ENCODE measurements around the gene FECH.

Gene FECH

GRCh38 chr18:57630002-57630753 lies 43.7 kb upstream of the FECH start (continued):
- TF ChIP-seq ZNF362 (tag by site-specific recombination; IDR thresholded peaks at IDR 0.05): no peak
- TF ChIP-seq, protein P1, sequence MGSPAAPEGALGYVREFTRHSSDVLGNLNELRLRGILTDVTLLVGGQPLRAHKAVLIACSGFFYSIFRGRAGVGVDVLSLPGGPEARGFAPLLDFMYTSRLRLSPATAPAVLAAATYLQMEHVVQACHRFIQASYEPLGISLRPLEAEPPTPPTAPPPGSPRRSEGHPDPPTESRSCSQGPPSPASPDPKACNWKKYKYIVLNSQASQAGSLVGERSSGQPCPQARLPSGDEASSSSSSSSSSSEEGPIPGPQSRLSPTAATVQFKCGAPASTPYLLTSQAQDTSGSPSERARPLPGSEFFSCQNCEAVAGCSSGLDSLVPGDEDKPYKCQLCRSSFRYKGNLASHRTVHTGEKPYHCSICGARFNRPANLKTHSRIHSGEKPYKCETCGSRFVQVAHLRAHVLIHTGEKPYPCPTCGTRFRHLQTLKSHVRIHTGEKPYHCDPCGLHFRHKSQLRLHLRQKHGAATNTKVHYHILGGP (tag by site-specific recombination; IDR thresholded peaks at IDR 0.05): no peak
- peak; percentile 45; the same call in 1 of the 2 replicates for TF ChIP-seq ZNF324 (tag by site-specific recombination; IDR thresholded peaks at IDR 0.05)
- 0 out of 2 replicates have a peak, but pooled peaks have one; percentile 36 for TF ChIP-seq ZNF121 (tag by site-specific recombination; IDR thresholded peaks at IDR 0.05)
- peak; percentile 73 for TF ChIP-seq ZBTB11 (tag by site-specific recombination; conservative IDR thresholded peaks at IDR 0.05; ENCODE audit: low read depth)
- TF ChIP-seq KLF7 (tag by site-specific recombination; IDR thresholded peaks at IDR 0.05; ENCODE audit: borderline replicate concordance): no peak
- no peak for TF ChIP-seq ZNF10 (tag by site-specific recombination; IDR thresholded peaks at IDR 0.05)
- 0 out of 2 replicates have a peak, but pooled peaks have one; percentile 24 for TF ChIP-seq ZBTB7A (tag by site-specific recombination; IDR thresholded peaks at IDR 0.05; ENCODE audit: low read depth)
- TF ChIP-seq, protein P2, sequence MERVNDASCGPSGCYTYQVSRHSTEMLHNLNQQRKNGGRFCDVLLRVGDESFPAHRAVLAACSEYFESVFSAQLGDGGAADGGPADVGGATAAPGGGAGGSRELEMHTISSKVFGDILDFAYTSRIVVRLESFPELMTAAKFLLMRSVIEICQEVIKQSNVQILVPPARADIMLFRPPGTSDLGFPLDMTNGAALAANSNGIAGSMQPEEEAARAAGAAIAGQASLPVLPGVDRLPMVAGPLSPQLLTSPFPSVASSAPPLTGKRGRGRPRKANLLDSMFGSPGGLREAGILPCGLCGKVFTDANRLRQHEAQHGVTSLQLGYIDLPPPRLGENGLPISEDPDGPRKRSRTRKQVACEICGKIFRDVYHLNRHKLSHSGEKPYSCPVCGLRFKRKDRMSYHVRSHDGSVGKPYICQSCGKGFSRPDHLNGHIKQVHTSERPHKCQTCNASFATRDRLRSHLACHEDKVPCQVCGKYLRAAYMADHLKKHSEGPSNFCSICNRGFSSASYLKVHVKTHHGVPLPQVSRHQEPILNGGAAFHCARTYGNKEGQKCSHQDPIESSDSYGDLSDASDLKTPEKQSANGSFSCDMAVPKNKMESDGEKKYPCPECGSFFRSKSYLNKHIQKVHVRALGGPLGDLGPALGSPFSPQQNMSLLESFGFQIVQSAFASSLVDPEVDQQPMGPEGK (tag by site-specific recombination; IDR thresholded peaks at IDR 0.05): peak; percentile 63; the same call in 1 of the 2 replicates
- TF ChIP-seq WT1 (tag by site-specific recombination; IDR thresholded peaks at IDR 0.05): no peak
- TF ChIP-seq, protein P3, sequence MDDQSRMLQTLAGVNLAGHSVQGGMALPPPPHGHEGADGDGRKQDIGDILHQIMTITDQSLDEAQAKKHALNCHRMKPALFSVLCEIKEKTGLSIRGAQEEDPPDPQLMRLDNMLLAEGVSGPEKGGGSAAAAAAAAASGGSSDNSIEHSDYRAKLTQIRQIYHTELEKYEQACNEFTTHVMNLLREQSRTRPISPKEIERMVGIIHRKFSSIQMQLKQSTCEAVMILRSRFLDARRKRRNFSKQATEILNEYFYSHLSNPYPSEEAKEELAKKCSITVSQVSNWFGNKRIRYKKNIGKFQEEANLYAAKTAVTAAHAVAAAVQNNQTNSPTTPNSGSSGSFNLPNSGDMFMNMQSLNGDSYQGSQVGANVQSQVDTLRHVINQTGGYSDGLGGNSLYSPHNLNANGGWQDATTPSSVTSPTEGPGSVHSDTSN (CRISPR knock-in tag; IDR thresholded peaks at IDR 0.05): 0 out of 2 replicates have a peak, but pooled peaks have one; percentile 73
- no peak for TF ChIP-seq MYNN (tag by site-specific recombination; IDR thresholded peaks at IDR 0.05; ENCODE audit: borderline replicate concordance)
- TF ChIP-seq, protein P4, sequence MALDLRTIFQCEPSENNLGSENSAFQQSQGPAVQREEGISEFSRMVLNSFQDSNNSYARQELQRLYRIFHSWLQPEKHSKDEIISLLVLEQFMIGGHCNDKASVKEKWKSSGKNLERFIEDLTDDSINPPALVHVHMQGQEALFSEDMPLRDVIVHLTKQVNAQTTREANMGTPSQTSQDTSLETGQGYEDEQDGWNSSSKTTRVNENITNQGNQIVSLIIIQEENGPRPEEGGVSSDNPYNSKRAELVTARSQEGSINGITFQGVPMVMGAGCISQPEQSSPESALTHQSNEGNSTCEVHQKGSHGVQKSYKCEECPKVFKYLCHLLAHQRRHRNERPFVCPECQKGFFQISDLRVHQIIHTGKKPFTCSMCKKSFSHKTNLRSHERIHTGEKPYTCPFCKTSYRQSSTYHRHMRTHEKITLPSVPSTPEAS (tag by site-specific recombination; IDR thresholded peaks at IDR 0.05): no peak
- TF ChIP-seq TCF7L2 (IDR thresholded peaks at IDR 0.05; ENCODE audit: borderline replicate concordance, low read depth, low read length): no peak
- peak; percentile 82 for TF ChIP-seq ZBTB20 (tag by site-specific recombination; IDR thresholded peaks at IDR 0.05)
- TF ChIP-seq, protein P5, sequence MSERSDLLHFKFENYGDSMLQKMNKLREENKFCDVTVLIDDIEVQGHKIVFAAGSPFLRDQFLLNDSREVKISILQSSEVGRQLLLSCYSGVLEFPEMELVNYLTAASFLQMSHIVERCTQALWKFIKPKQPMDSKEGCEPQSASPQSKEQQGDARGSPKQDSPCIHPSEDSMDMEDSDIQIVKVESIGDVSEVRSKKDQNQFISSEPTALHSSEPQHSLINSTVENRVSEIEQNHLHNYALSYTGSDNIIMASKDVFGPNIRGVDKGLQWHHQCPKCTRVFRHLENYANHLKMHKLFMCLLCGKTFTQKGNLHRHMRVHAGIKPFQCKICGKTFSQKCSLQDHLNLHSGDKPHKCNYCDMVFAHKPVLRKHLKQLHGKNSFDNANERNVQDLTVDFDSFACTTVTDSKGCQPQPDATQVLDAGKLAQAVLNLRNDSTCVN (tag by site-specific recombination; optimal IDR thresholded peaks at IDR 0.05): peak; percentile 58
- peak; percentile 79 for TF ChIP-seq ZNF501 (tag by site-specific recombination; IDR thresholded peaks at IDR 0.05)
- TF ChIP-seq, protein P6, sequence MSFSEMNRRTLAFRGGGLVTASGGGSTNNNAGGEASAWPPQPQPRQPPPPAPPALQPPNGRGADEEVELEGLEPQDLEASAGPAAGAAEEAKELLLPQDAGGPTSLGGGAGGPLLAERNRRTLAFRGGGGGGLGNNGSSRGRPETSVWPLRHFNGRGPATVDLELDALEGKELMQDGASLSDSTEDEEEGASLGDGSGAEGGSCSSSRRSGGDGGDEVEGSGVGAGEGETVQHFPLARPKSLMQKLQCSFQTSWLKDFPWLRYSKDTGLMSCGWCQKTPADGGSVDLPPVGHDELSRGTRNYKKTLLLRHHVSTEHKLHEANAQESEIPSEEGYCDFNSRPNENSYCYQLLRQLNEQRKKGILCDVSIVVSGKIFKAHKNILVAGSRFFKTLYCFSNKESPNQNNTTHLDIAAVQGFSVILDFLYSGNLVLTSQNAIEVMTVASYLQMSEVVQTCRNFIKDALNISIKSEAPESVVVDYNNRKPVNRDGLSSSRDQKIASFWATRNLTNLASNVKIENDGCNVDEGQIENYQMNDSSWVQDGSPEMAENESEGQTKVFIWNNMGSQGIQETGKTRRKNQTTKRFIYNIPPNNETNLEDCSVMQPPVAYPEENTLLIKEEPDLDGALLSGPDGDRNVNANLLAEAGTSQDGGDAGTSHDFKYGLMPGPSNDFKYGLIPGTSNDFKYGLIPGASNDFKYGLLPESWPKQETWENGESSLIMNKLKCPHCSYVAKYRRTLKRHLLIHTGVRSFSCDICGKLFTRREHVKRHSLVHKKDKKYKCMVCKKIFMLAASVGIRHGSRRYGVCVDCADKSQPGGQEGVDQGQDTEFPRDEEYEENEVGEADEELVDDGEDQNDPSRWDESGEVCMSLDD (tag by site-specific recombination; IDR thresholded peaks at IDR 0.05): peak; percentile 95
- 0 out of 2 replicates have a peak, but pooled peaks have one; percentile 26 for TF ChIP-seq ZBTB21 (tag by site-specific recombination; IDR thresholded peaks at IDR 0.05)
- 0 out of 2 replicates have a peak, but pooled peaks have one; percentile 48 for TF ChIP-seq OVOL3 (tag by site-specific recombination; IDR thresholded peaks at IDR 0.05)
- 0 out of 2 replicates have a peak, but pooled peaks have one; percentile 17 for TF ChIP-seq KLF17 (tag by site-specific recombination; IDR thresholded peaks at IDR 0.05)
- peak; percentile 41; the same call in 1 of the 2 replicates for TF ChIP-seq ZNF394 (tag by site-specific recombination; IDR thresholded peaks at IDR 0.05; ENCODE audit: borderline replicate concordance)
